SK-N-SH treated with all-trans-retinoic acid at 6 μM for 48 hours (cell line): ENCODE data around the gene CENPB.
"Not testable (repeated sequence)": the region's sequence is repeated elsewhere in the genome, so short reads cannot be mapped to it uniquely, and the experiment has no call there.

Source experiments
- ATAC-seq: fragments of 200-7000 bp; cut with Tn5 transposase; 3 replicates; pipeline ENCODE4 v1.9.1; 2020; ENCODE audit warnings: mild to moderate bottlenecking, moderate library complexity
- ARNTL ChIP-seq: fragments of 450-650 bp; formaldehyde crosslinking; IDR thresholded peaks from 2 replicates; pipeline ENCODE4 v1.5.0; 2020; ENCODE audit warnings: low read depth, mild to moderate bottlenecking, moderate library complexity, borderline replicate concordance
- BACH2 ChIP-seq: fragments of 250-450 bp; sonication (Bioruptor Pico); IDR thresholded peaks from 2 replicates; pipeline ENCODE4 v1.9.0; 2021; ENCODE audit warnings: mild to moderate bottlenecking, borderline replicate concordance
- CREB5 ChIP-seq: fragments of 250-450 bp; sonication (Bioruptor Pico); IDR thresholded peaks from 2 replicates; pipeline ENCODE4 v1.5.1; 2020; ENCODE audit warnings: low read depth, mild to moderate bottlenecking, moderate library complexity
- CSDC2 ChIP-seq: fragments of 250-450 bp; sonication (Bioruptor Pico); IDR thresholded peaks from 2 replicates; pipeline ENCODE4 v1.5.0; 2020; ENCODE audit warnings: mild to moderate bottlenecking, moderate library complexity
- CSRNP3 ChIP-seq: fragments of 250-450 bp; sonication (Bioruptor Pico); IDR thresholded peaks from 2 replicates; pipeline ENCODE4 v1.5.1; 2021; ENCODE audit warnings: mild to moderate bottlenecking, moderate library complexity
- ESRRG ChIP-seq: fragments of 250-450 bp; sonication (Bioruptor Pico); IDR thresholded peaks from 2 replicates; pipeline ENCODE4 v1.6.1; 2021; ENCODE audit warnings: mild to moderate bottlenecking
- GLIS3 ChIP-seq: fragments of 250-450 bp; sonication (Bioruptor Pico); IDR thresholded peaks from 2 replicates; pipeline ENCODE4 v1.5.0; 2020; ENCODE audit warnings: mild to moderate bottlenecking, moderate library complexity
- ISL1 ChIP-seq: fragments of 250-450 bp; sonication (Bioruptor Pico); IDR thresholded peaks from 2 replicates; pipeline ENCODE4 v2.1.2; 2022; ENCODE audit warnings: mild to moderate bottlenecking, moderate library complexity
- OSR1 ChIP-seq: fragments of 250-450 bp; sonication (Bioruptor Pico); IDR thresholded peaks from 2 replicates; pipeline ENCODE4 v1.8.0; 2022; ENCODE audit warnings: moderate library complexity, mild to moderate bottlenecking, inconsistent platforms
- PATZ1 ChIP-seq: fragments of 250-450 bp; sonication (Bioruptor Pico); IDR thresholded peaks from 2 replicates; pipeline ENCODE4 v1.8.0; 2020; ENCODE audit warnings: mild to moderate bottlenecking, moderate library complexity, borderline replicate concordance
- PPARA ChIP-seq: fragments of 250-450 bp; sonication (Bioruptor Pico); IDR thresholded peaks from 2 replicates; pipeline ENCODE4 v1.5.0; 2020; ENCODE audit warnings: mild to moderate bottlenecking, borderline replicate concordance
- SNAI2 ChIP-seq: fragments of 250-450 bp; sonication (Bioruptor Pico); IDR thresholded peaks from 2 replicates; pipeline ENCODE4 v1.5.0; 2020; ENCODE audit warnings: mild to moderate bottlenecking, moderate library complexity
- TCF4 ChIP-seq: fragments of 250-450 bp; sonication (Bioruptor Pico); IDR thresholded peaks from 2 replicates; pipeline ENCODE4 v1.8.0; 2021; ENCODE audit warnings: mild to moderate bottlenecking, moderate library complexity, borderline replicate concordance
- TOX ChIP-seq: fragments of 250-450 bp; sonication (Bioruptor Pico); IDR thresholded peaks from 2 replicates; pipeline ENCODE4 v1.8.0; 2021; ENCODE audit warnings: mild to moderate bottlenecking, moderate library complexity, borderline replicate concordance
- TSHZ2 ChIP-seq: fragments of 250-450 bp; sonication (Bioruptor Pico); IDR thresholded peaks from 2 replicates; pipeline ENCODE4 v1.5.0; 2020; ENCODE audit warnings: mild to moderate bottlenecking, moderate library complexity
- ZC3H10 ChIP-seq: fragments of 250-450 bp; sonication (Bioruptor Pico); IDR thresholded peaks from 2 replicates; pipeline ENCODE4 v1.5.1; 2021; ENCODE audit warnings: mild to moderate bottlenecking, moderate library complexity
- ZFP30 ChIP-seq: fragments of 450-650 bp; formaldehyde crosslinking; IDR thresholded peaks from 2 replicates; pipeline ENCODE4 v1.5.0; 2022; ENCODE audit warnings: mild to moderate bottlenecking, moderate library complexity
- ZNF565 ChIP-seq: fragments of 450-650 bp; formaldehyde crosslinking; conservative IDR thresholded peaks from 2 replicates; pipeline ENCODE4 v1.5.0; 2020; ENCODE audit warnings: low read depth, mild to moderate bottlenecking, moderate library complexity
- ZNF70 ChIP-seq: fragments of 450-650 bp; formaldehyde crosslinking; IDR thresholded peaks from 2 replicates; pipeline ENCODE4 v1.5.0; 2020; ENCODE audit warnings: mild to moderate bottlenecking, moderate library complexity
- ZNF8 ChIP-seq: fragments of 450-650 bp; formaldehyde crosslinking; IDR thresholded peaks from 2 replicates; pipeline ENCODE4 v1.5.0; 2020; ENCODE audit warnings: mild to moderate bottlenecking, moderate library complexity

CENPB gene

GRCh38 chr20:3786665-3787323 is at the start of gene CENPB:
Gene CENPB (minus strand): TSS chr20:3786740. CDS start chr20:3786483, 257 bp downstream.
- TF ChIP-seq ZNF70 (CRISPR knock-in tag) (no peak), ZC3H10 (CRISPR knock-in tag) (no peak), ARNTL (CRISPR knock-in tag) (no peak), ESRRG (CRISPR knock-in tag) (no peak), OSR1 (no peak), TCF4 (CRISPR knock-in tag) (no peak), CSRNP3 (CRISPR knock-in tag) (no peak), ISL1 (no peak), PATZ1 (no peak)
- ATAC-seq, result peak; percentile 86

GRCh38 chr20:3836132-3836531 is 49.6 kb upstream of the CENPB start:
- ATAC-seq, result no peak
- TF ChIP-seq TCF4 (CRISPR knock-in tag), result no peak
- no peak for TF ChIP-seq TSHZ2 (CRISPR knock-in tag)
- TF ChIP-seq PATZ1, result no peak
- no peak for TF ChIP-seq OSR1
- no peak for TF ChIP-seq ESRRG (CRISPR knock-in tag)
- no peak for TF ChIP-seq CSDC2 (CRISPR knock-in tag)
- no peak for TF ChIP-seq CSRNP3 (CRISPR knock-in tag)
- TF ChIP-seq TOX (CRISPR knock-in tag), result no peak
- TF ChIP-seq ZFP30, result no peak
- TF ChIP-seq ZNF565 (CRISPR knock-in tag), result no peak
- TF ChIP-seq CREB5, result no peak
- TF ChIP-seq SNAI2 (CRISPR knock-in tag), result no peak
- no peak for TF ChIP-seq BACH2
- TF ChIP-seq ARNTL (CRISPR knock-in tag), result no peak
- no peak for TF ChIP-seq ZNF70 (CRISPR knock-in tag)
- no peak for TF ChIP-seq ZC3H10 (CRISPR knock-in tag)
- no peak for TF ChIP-seq PPARA (CRISPR knock-in tag)
- TF ChIP-seq GLIS3 (CRISPR knock-in tag), result no peak
- no peak for TF ChIP-seq ZNF8 (CRISPR knock-in tag)
- TF ChIP-seq ISL1, result no peak

GRCh38 chr20:3829891-3830290 is 43.4 kb upstream of the CENPB start:
- not testable (repeated sequence) for ATAC-seq
